ENCODE measurements around the gene BAZ1B.
"Not testable (repeated sequence)": the region's sequence is repeated elsewhere in the genome, so short reads cannot be mapped to it uniquely, and the experiment has no call there.

The BAZ1B gene

DNA sequence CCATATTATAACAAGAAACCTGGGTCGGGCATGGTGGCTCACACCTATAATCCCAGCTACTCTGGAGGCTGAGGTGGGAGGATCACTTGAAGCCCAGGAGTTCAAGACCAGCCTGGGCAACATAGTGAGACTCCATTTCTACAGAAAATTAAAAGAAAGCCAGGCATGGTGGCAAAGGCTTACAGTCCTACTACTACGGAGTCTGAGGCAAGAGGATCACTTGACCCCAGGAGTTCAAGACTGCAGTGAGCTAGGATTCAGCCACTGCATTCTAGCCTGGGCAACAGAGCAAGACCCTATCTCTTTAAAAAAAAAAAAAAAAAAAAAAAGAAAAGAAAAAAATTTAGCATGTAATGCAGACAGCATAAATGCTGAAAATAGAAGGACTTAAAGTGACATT is 16.4 kb upstream of the BAZ1B start:
- not testable (repeated sequence) for DNase-seq (ENCODE audit: low read depth)

- DNase-seq (ENCODE audit: low read depth), result no peak
Observed at GRCh38 chr7:73537051-73537450, 15.0 kb upstream of the BAZ1B start.

DNA sequence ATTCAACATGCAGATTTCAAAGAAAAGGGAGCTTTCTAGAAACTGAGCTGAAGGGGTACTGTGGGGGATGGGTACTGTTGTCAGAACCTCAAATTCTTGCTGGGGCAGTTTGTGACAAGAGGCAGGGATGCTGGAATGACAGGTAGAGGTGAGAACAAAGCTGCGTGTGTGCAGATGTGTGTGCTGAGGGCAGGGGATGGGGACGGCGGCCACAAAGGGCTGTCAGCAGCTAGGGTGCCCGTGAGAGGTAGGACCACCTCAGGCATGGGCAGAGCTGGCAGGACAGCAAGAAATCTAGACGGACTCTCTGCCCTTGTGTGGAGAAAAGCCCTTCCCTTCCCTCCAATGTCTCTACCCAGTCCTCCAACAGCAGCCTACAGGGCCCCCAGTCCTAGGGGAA is 14.4 kb upstream of the BAZ1B start:
- DNase-seq (ENCODE audit: low read depth), result no peak

DNA sequence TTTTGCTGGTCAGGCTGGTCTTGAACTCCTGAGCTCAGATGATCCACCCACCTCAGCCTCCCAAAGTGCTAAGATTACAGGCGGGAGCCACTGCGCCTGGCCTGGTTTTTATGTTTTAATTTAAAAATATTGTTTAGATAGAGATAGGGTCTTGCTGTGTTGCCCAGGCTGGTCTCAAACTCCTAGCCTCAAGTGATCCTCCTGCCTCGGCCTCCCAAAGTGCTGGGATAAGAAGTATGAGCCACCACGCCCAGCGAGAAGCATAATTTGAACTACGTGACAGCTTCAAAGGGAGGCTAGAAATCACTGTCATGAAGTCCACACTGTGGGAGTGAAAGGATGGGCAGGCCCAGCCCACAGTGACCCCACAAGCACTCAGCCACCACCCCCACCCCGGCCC is 13.8 kb upstream of the BAZ1B start:
- not testable (repeated sequence) for DNase-seq (ENCODE audit: low read depth)

GRCh38 chr7:73533742-73534141 is 11.6 kb upstream of the BAZ1B start:
- no peak for DNase-seq (ENCODE audit: low read depth)

GRCh38 chr7:73532224-73532623 is 10.1 kb upstream of the BAZ1B start:
- DNase-seq (ENCODE audit: low read depth), result no peak

- peak; percentile 28 for DNase-seq (ENCODE audit: low read depth)
Observed at GRCh38 chr7:73530800-73531199, 8.7 kb upstream of the BAZ1B start.

- DNase-seq (ENCODE audit: low read depth), result no peak
Observed at GRCh38 chr7:73526896-73527821, 5.1 kb upstream of the BAZ1B start.

DNA sequence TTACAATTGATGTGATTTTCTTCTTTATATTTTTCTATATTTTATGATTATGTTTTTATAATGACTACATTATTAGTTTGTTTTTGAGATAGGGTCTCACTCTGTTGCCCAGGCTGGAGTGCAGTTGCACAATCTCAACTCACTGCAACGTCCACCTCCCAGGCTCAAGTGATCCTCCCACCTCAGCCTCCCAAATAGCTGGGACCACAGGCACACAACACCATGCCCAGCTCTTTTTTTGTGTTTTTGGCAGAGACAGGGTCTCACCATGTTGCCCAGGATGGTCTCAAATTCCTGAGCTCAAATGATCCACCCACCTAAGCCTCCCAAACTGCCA is 4.0 kb upstream of the BAZ1B start:
- not testable (repeated sequence) for DNase-seq (ENCODE audit: low read depth)

- peak; percentile 28 for DNase-seq (ENCODE audit: low read depth)
Observed at GRCh38 chr7:73521636-73522104, 423 bp downstream of the BAZ1B start.

DNA sequence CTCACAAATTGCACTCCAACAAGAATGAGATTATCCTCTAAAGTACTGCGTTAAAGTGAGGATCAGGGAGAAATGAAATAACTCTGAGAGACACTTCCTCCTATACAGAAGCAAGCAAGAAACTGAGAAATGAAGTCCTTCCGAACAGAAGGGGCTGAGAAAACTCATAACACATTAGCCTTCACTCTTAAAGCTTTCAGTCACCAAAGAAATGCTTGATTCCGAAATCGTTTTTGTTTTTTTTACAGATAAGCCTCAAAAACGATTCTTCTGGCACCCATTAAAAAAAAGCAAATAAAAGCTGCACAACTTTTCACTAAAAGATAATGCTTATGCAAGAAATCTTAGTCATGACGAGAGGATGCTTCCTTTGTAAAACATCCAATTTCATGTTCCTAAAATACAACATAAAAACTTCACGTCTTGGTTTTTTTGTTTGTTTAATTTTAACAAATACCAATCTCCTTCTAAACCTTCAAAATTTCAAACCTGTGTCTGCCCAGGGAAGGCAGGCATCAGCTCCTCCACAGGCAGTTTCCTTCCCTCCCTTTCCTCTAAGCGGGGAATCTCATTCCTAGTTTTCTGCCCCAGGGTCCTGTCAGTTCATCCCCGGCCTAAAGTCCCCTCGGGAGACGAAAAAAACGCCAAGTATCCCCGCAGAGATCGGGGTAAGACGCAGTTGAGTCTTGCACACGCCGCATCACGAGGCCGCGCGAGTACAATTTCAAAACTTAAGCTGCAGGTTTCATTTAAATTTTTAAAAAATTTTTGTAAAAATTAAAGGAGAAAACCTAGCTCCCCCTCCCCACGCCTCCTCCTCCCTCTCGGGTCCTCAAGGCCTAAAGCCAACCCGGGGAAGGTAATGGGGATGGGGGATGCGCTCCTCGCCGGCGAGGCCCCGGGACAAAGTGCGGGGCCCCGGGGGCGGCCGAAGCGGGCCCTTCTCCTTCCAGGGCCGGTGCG is 1.1 kb downstream of the BAZ1B start:
- DNase-seq (ENCODE audit: low read depth), result peak; percentile 40

DNA sequence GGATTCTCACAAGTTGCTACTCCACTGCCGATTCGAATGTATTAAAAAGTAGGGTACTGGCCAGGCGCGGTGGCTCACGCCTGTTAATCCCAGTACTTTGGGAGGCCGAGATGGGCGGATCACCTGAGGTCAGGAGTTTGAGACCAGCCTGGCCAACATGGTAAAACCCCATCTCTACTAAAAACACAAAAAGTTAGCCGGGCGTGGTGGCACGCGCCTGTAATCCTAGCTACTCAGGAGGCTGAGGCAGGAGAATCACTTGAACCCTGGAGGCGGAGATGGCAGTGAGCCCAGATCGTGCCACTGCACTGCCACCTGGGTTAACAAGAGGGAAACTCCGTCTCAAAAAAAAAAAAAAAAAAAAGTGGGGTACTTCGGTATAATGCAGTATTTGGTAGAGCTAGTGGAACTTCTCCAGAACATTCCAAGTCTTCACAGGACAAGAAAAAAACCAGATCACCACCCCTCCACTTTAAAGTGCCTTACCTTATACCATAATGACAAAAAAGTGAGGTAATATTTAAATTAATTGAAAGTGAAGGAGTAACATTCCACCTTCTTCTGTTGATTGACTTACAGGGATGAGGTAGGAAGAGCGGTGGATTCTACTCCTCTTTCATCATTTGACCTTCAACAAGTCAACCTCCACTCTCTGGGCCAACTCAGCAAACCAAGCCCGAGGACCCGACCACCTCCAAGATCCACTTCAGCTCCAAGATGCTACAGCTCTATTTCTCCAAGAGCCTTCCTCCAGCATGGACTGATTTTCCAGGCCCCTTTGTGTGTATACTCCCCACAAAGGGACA is 2.0 kb downstream of the BAZ1B start:
- peak; percentile 29 for DNase-seq (ENCODE audit: low read depth)

DNA sequence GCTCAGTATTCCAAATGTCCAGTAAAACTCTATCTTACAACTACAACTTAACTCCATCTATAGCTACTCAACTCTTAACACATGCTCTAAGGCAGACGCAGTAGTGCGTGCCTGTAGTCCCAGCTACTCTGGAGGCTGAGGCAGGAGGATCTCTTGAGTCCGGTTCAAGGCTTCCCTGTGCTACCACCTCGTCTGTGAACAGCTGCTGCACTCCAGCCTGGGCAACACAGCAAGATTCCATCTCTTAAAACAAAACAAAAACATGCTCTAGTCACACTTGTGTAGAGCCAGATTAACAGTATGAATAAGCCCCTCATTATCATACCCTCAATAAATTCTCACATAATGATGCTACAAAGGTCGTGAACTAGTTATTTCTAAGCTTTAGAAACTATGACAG is 3.6 kb downstream of the BAZ1B start:
- DNase-seq (ENCODE audit: low read depth), result no peak

DNA sequence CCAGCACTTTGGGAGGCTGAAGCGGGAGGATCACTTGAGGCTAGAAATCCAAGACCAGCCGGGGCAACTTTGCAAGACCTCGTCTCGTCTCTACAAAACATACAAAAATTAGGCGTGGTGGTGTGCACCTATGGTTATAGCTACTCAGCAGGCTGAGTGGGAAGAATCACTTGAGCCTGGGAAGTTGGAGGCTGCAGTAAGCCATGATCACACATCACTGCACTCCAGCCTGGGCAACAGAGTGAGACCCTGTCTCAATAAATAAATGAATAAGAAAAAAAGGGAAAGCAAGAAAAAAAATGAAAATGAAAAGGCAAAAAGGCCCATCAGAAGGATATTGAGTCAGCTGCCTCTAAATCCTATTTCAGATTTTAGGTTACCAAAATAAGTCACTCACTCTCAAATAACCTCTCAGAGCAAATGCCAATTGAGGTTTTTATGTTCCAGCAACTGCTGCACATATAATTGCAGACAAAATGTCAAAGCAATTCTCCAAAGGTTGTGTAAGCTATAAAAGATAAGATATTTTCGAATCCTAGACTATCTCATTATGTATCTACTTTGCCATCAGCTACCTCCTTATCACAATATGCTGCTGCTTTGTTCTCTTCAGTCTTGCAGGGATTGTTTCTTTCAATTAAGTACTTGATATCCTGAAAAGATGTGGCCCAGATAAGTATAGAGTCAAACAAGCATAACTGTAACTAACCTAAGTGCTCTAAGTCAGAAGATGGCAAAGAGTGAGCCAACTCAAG is 4.7 kb downstream of the BAZ1B start:
- no peak for DNase-seq (ENCODE audit: low read depth)

DNA sequence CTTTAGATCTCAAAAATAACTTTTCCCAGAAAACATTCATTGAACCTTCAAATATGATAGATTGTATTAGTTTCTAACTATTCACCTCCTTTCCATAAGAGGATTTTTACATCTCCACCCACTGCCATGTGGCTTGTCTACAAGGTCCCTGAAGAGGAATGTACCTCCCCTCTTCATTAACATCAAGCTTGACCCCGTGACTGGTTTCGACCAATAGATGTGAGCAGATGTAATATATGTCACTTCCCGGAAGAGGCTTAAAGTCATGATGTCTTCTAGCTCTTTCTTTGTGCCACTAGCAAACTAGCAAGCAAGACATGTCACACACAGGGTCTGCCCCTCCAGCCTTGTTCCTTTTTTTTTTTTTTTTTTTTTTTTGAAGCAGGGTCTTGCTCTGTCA is 6.9 kb downstream of the BAZ1B start:
- no peak for DNase-seq (ENCODE audit: low read depth)

DNA sequence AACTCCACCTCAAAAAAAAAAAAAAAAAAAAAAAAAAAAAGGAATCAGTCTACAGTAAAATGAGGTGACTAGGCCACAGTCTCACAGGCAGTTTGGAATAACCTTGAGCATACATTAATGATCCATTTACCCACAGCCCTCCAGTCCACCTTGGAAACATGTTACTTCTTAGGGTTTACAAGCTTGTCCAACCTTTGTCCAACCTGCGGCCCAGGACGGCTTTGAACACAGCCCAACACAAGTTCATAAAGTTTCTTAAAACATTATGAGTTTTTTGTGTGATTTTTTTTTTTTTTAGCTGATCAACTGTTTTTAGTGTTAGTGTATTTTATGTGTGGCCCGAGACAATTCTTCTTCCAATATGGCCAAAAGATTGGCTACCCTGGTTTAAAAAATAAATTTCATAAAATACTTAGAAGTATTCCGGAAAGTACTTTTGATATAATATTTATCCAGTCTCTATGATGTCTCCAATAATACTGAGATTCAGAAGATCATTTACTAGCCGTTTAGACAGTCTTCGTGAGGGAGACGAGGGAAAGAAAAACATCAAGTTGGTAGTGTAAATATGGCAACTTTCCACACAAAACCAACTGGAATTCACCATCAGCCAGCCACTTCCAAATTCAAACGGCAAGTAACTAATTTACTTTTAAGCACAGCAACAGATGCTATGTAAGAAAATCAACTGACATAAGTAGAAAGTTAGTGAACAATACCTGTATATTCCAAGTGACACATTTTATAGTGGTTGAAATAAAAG is 9.9 kb downstream of the BAZ1B start:
- DNase-seq (ENCODE audit: low read depth), result no peak

DNA sequence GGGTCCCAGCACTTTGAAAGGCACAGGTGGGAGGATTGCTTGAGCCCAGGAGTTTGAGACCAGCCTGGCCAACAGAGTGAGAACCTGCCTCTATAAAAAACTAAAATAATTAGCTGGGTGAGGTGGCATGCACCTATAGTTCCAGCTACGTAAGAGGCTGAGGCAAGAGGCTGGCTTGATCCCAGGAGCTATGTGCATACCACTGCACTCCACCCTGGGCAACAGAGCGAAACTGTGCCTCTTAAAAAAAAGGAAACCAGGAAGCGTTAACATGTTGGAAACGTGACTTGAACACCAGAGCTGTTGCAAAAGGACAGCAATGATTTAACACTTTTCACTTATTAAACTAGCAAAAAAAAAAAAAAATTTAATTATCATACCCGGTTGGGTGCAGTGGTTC is 12.6 kb downstream of the BAZ1B start:
- no peak for DNase-seq (ENCODE audit: low read depth)

- peak; percentile 56 for DNase-seq (ENCODE audit: low read depth)
Observed at GRCh38 chr7:73507556-73507955, 14.5 kb downstream of the BAZ1B start.

DNA sequence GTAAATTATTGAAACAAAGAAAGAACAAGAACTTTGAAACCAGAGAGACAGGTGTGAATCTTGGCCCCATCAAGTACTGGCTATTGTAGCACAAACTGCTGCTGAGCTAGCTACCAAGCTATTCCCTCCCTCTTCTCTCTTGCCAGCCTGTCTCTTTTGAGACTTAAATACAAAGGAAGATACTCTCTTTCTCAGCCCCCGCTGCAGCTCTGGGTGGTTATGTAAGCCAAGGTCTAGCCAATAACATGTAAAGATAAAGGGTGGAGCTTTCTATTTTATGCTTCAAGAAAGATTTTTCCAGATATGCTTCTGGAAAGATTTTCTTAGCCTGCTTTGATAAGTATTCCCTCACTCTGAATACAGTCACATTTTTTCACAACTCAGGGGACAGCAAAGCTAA is 17.2 kb downstream of the BAZ1B start:
- no peak for DNase-seq (ENCODE audit: low read depth)

DNA sequence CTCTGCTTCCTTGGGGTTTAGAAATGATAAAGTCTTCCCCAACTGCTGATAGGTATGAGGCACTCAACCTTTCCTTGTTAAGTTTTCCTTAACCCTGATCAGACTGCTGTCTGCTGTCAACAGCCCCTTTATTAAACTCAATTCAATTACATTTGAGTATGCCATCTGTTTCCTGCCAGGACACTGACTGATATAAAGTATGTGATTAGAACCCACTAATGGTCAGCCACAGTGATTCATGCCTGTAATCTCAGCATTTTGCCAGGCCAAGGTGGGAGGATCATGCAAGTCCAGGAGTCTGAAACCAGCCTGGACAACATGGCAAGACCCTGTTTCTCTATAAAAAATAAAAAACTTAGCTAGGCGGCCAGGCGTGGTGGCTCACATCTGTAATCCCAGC is 18.1 kb downstream of the BAZ1B start:
- DNase-seq (ENCODE audit: low read depth), result peak; percentile 63

Data from amniotic epithelial cell (primary cell).